Memory B cell (primary cell): ENCODE measurements around the gene SCAMP4.

Source experiments
- ATAC-seq: fragments of 150-1000 bp; cut with Tn5 transposase; 2 replicates; pipeline ENCODE4 v1.10.0; 2021; ENCODE audit warnings: low read depth, mild to moderate bottlenecking, moderate library complexity
- DNase-seq, 2 donors: peaks; one replicate each; pipeline ENCODE4 v3.0.0; 2022; ENCODE audit warnings: low spot score in 2 of 2
- H3K27ac Mint-ChIP-seq: one replicate; pipeline ENCODE4 v1.8.0; 2022; ENCODE audit warnings: mild to moderate bottlenecking, moderate library complexity, mixed read lengths
- H3K27me3 Mint-ChIP-seq: one replicate; pipeline ENCODE4 v1.8.0; 2022; ENCODE audit warnings: mixed read lengths
- H3K36me3 Mint-ChIP-seq: one replicate; pipeline ENCODE4 v1.8.0; 2022; ENCODE audit warnings: mild to moderate bottlenecking, mixed read lengths
- H3K4me1 Mint-ChIP-seq: one replicate; pipeline ENCODE4 v1.8.0; 2022; ENCODE audit warnings: mixed read lengths
- H3K4me3 Mint-ChIP-seq: one replicate; pipeline ENCODE4 v1.8.0; 2022; ENCODE audit warnings: mild to moderate bottlenecking, moderate library complexity, mixed read lengths
- H3K9me3 Mint-ChIP-seq: one replicate; pipeline ENCODE4 v1.8.0; 2022; ENCODE audit warnings: mixed read lengths

Gene SCAMP4

GRCh38 chr19:1906985-1907562, 1.9 kb downstream of the SCAMP4 start:
- Mint-ChIP-seq H3K4me1 (peaks cover 28% of the 10 kb centered on the region), H3K4me3 (peak overlapping the region; percentile 57), H3K9me3 (no peaks in the 10 kb centered on the region), H3K27ac (no peak overlapping the region), H3K36me3 (peaks cover 2% of the 10 kb centered on the region), H3K27me3 (no peaks in the 10 kb centered on the region)
- no peak for ATAC-seq
- no peak for DNase-seq

- DNase-seq (no peak), ATAC-seq (no peak)
- Mint-ChIP-seq H3K36me3 (peaks cover 3% of the 10 kb centered on the region), H3K27me3 (no peaks in the 10 kb centered on the region), H3K4me1 (peaks cover 28% of the 10 kb centered on the region), H3K9me3 (no peaks in the 10 kb centered on the region), H3K4me3 (peak overlapping the region; percentile 41), H3K27ac (no peak overlapping the region)
Observed at GRCh38 chr19:1907563-1908363, 2.6 kb downstream of the SCAMP4 start.

GRCh38 chr19:1908364-1908678, 3.1 kb downstream of the SCAMP4 start:
- no peak for DNase-seq
- H3K4me1 Mint-ChIP-seq = peaks cover 28% of the 10 kb centered on the region
- H3K27me3 Mint-ChIP-seq = no peaks in the 10 kb centered on the region
- no peaks in the 10 kb centered on the region for H3K9me3 Mint-ChIP-seq
- no peak for ATAC-seq
- peaks cover 4% of the 10 kb centered on the region for H3K36me3 Mint-ChIP-seq
- H3K27ac Mint-ChIP-seq = no peak overlapping the region
- peak overlapping the region; percentile 41 for H3K4me3 Mint-ChIP-seq

- H3K4me1 Mint-ChIP-seq = peaks cover 18% of the 10 kb centered on the region
- no peak for ATAC-seq
- no peaks in the 10 kb centered on the region for H3K27me3 Mint-ChIP-seq
- no peak for DNase-seq
- peak overlapping the region; percentile 14 for H3K4me3 Mint-ChIP-seq
- peak overlapping the region; percentile 60 for H3K27ac Mint-ChIP-seq
- no peaks in the 10 kb centered on the region for H3K9me3 Mint-ChIP-seq
- H3K36me3 Mint-ChIP-seq = peaks cover 4% of the 10 kb centered on the region
Observed at GRCh38 chr19:1909761-1910080, 4.5 kb downstream of the SCAMP4 start.

GRCh38 chr19:1910177-1910576, 5.0 kb downstream of the SCAMP4 start:
- peaks cover 18% of the 10 kb centered on the region for H3K4me1 Mint-ChIP-seq
- peaks cover 4% of the 10 kb centered on the region for H3K36me3 Mint-ChIP-seq
- no peak overlapping the region for H3K27ac Mint-ChIP-seq
- no peak for DNase-seq
- H3K4me3 Mint-ChIP-seq = no peak overlapping the region
- no peaks in the 10 kb centered on the region for H3K9me3 Mint-ChIP-seq
- no peak for ATAC-seq
- no peaks in the 10 kb centered on the region for H3K27me3 Mint-ChIP-seq

- Mint-ChIP-seq H3K4me1 (peaks cover 14% of the 10 kb centered on the region), H3K27me3 (no peaks in the 10 kb centered on the region), H3K36me3 (peaks cover 4% of the 10 kb centered on the region), H3K4me3 (no peak overlapping the region), H3K9me3 (no peaks in the 10 kb centered on the region), H3K27ac (no peak overlapping the region)
- DNase-seq (no peak), ATAC-seq (no peak)
Observed at GRCh38 chr19:1911098-1911497, 5.9 kb downstream of the SCAMP4 start.

GRCh38 chr19:1911995-1912394, 6.8 kb downstream of the SCAMP4 start:
- Mint-ChIP-seq H3K9me3 (no peaks in the 10 kb centered on the region), H3K27me3 (no peaks in the 10 kb centered on the region), H3K4me3 (no peak overlapping the region), H3K36me3 (peaks cover 4% of the 10 kb centered on the region), H3K27ac (no peak overlapping the region), H3K4me1 (peaks cover 14% of the 10 kb centered on the region)
- ATAC-seq (no peak), DNase-seq (no peak)

- H3K4me3 Mint-ChIP-seq = no peak overlapping the region
- H3K27me3 Mint-ChIP-seq = no peaks in the 10 kb centered on the region
- no peak overlapping the region for H3K27ac Mint-ChIP-seq
- peaks cover 8% of the 10 kb centered on the region for H3K36me3 Mint-ChIP-seq
- H3K4me1 Mint-ChIP-seq = peaks cover 13% of the 10 kb centered on the region
- DNase-seq (no peak), ATAC-seq (no peak)
- no peaks in the 10 kb centered on the region for H3K9me3 Mint-ChIP-seq
Observed at GRCh38 chr19:1912760-1913505, 7.7 kb downstream of the SCAMP4 start.

GRCh38 chr19:1913781-1914577, 8.8 kb downstream of the SCAMP4 start:
- peaks cover 8% of the 10 kb centered on the region for H3K4me1 Mint-ChIP-seq
- H3K27ac Mint-ChIP-seq = no peak overlapping the region
- DNase-seq = no peak
- H3K9me3 Mint-ChIP-seq = no peaks in the 10 kb centered on the region
- no peak overlapping the region for H3K4me3 Mint-ChIP-seq
- H3K36me3 Mint-ChIP-seq = peaks cover 15% of the 10 kb centered on the region
- no peak for ATAC-seq
- no peaks in the 10 kb centered on the region for H3K27me3 Mint-ChIP-seq

- Mint-ChIP-seq H3K36me3 (peaks cover 15% of the 10 kb centered on the region), H3K4me3 (no peak overlapping the region), H3K4me1 (peaks cover 3% of the 10 kb centered on the region), H3K27me3 (no peaks in the 10 kb centered on the region), H3K9me3 (no peaks in the 10 kb centered on the region), H3K27ac (no peak overlapping the region)
- DNase-seq (no peak), ATAC-seq (no peak)
Observed at GRCh38 chr19:1914826-1915341, 9.7 kb downstream of the SCAMP4 start.

- DNase-seq (no peak), ATAC-seq (no peak)
- no peaks in the 10 kb centered on the region for H3K9me3 Mint-ChIP-seq
- no peak overlapping the region for H3K4me3 Mint-ChIP-seq
- no peak overlapping the region for H3K27ac Mint-ChIP-seq
- H3K36me3 Mint-ChIP-seq = peaks cover 17% of the 10 kb centered on the region
- no peaks in the 10 kb centered on the region for H3K27me3 Mint-ChIP-seq
- H3K4me1 Mint-ChIP-seq = no peaks in the 10 kb centered on the region
Observed at GRCh38 chr19:1917146-1917545, 11.9 kb downstream of the SCAMP4 start.

- peaks cover under 1% of the 10 kb centered on the region for H3K4me1 Mint-ChIP-seq
- ATAC-seq (no peak), DNase-seq (no peak)
- H3K9me3 Mint-ChIP-seq = no peaks in the 10 kb centered on the region
- no peaks in the 10 kb centered on the region for H3K27me3 Mint-ChIP-seq
- H3K27ac Mint-ChIP-seq = no peak overlapping the region
- no peak overlapping the region for H3K4me3 Mint-ChIP-seq
- peaks cover 15% of the 10 kb centered on the region for H3K36me3 Mint-ChIP-seq
Observed at GRCh38 chr19:1917926-1918325, 12.7 kb downstream of the SCAMP4 start.

GRCh38 chr19:1918975-1919374, 13.8 kb downstream of the SCAMP4 start:
- H3K9me3 Mint-ChIP-seq = no peaks in the 10 kb centered on the region
- DNase-seq (no peak), ATAC-seq (no peak)
- no peaks in the 10 kb centered on the region for H3K27me3 Mint-ChIP-seq
- H3K4me1 Mint-ChIP-seq = peaks cover 5% of the 10 kb centered on the region
- no peak overlapping the region for H3K4me3 Mint-ChIP-seq
- H3K36me3 Mint-ChIP-seq = peaks cover 15% of the 10 kb centered on the region
- H3K27ac Mint-ChIP-seq = no peak overlapping the region

- no peak overlapping the region for H3K27ac Mint-ChIP-seq
- peaks cover 15% of the 10 kb centered on the region for H3K36me3 Mint-ChIP-seq
- DNase-seq = no peak
- no peak overlapping the region for H3K4me3 Mint-ChIP-seq
- no peaks in the 10 kb centered on the region for H3K27me3 Mint-ChIP-seq
- no peak for ATAC-seq
- no peaks in the 10 kb centered on the region for H3K9me3 Mint-ChIP-seq
- H3K4me1 Mint-ChIP-seq = peaks cover 5% of the 10 kb centered on the region
Observed at GRCh38 chr19:1920644-1921043, 15.4 kb downstream of the SCAMP4 start.
